GM20431 (cell line): ENCODE results near the gene OR51D1.

ENCODE experiments used
- in situ Hi-C: fragments of 300-500 bp; cut with MseI, MboI; formaldehyde crosslinking; loops from one replicate; pipeline ENCODE4 v1.15.0; 2020; ENCODE audit warnings: low sequenced_read_pairs; ENCODE audit not compliant: unreplicated experiment

OR51D1 gene

DNA sequence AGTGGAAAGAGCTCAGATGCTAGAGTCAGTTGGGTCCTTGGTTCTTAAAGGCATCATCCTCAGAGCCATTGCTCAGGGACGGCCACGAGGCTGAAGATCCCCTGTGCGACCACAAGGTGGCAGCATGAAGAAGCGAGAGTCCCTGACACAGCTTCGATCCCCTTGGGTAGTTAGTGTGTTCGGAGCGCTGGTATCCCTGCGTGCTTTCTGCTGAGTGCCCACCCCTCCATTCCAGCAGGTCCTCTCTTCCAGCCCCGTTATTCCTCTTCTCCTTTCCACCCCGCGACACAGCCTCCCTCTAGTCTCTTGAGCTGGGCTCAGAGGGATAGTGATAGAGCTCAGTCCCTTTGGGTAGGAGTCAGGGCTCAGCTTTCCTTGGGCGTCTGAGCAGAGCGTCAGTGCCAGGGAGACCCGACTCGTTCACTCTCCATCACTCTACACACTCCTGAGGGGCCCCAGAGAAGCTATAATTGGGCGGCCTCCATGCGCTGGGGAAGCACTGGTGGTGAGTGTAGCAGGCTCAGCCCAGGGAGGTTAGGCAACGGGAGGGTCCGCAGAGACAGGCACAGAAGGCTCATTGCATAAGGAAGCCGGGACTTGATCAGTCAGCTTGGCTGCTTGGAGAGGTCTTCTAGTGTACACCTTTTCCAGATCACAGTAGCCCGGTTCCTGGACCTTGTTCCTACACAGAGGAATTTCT lies at the start of gene OR51D1:
Gene OR51D1 (plus strand): TSS at position 516 of the 700 bp plus-strand sequence. CDS start 2,314 bp downstream, outside the sequence.
- in situ Hi-C loops, result loop anchor here (25.0 kb wide), 1 partner anchor 375 kb away; no protein-coding TSS in a partner anchor

GRCh38 chr11:4589017-4589416 lies 48.3 kb upstream of the OR51D1 start:
- in situ Hi-C loops, result no loop called here

DNA sequence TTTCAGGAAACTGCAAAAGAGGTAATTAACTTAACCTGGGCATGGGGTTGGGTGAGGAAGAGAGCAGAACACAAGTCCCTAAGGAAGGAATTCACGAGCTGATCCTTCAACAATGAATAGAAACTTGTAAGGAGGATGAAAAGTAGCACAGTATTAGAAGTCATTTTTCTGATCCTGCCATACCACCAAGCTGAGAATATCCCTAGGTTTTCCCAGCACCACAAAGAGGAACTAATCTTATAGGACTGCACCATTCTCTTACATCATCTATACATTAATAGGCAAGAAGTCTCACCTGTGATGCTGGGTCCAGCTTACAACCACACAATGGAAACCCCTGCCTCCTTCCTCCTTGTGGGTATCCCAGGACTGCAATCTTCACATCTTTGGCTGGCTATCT lies 43.5 kb upstream of the OR51D1 start, which contains the start of gene OR52I1:
Gene OR52I1 (plus strand): TSS at position 301 of the 400 bp plus-strand sequence. CDS start 0 bp downstream, at position 301.
- in situ Hi-C loops, result no loop called here

GRCh38 chr11:4605057-4605456 lies 32.2 kb upstream of the OR51D1 start:
- in situ Hi-C loops, result no loop called here

GRCh38 chr11:4606231-4607015 lies 30.9 kb upstream of the OR51D1 start:
- in situ Hi-C loops, result no loop called here

DNA sequence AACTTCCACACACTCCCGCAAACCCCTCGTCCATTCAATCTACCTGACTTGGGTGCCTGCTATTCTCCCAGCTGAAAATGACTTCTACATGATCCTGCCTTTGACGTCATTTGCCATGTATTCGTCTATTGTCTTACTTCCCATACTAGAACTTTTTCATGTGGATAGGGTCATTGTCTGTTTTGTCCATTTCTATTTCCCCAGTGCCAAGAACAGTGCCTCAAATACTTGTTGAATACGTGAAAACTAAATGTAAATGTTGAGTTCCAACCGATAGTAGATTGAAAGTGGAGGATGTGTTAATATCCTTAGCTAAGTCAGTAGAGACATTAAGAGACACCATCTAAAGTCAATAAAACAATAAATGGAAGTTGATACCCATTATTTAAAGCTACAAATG lies 30.2 kb upstream of the OR51D1 start:
- in situ Hi-C loops, result no loop called here

DNA sequence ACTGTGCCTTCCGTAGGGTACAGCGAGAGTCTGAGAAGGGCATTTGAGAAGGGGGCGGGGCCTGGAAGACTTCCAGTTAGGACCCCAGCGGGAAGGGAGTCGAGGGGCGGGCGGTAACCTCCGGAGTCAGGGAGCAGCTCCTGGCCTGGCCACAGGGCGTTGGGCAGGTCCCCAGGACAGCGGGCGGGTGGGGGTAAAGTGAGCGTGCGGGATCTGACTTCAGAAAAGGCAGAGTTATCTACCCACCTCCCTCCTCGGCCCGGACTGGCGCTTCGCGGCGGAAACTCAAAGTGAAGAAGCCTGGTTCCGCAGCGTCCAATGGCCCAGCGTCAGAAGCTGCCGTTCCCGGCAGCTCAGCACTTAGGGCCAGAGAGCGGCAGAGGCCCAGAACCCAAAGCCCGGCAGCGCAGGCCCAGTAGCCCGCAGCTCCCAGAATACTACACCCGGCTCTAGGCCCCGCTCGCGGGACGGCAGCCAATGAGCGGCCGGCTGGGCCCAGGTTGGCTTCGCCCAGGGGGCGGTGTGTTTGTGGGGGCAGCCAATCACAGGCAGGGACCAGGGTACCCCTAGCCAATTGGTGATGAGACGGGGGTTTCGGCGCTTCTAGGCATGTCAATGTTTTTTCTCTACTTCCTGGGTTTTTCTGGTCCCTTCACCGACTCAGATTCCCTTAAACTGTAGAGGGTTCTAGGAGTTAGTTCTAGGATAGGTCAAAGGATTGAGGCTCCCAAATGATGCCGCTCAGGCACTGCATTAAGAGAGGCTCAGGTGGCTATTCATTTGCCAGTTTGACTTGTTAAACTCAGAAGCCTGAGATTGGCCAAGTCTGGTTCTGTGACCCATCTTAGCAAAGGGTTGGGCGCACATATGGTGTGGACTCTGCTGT lies 29.3 kb upstream of the OR51D1 start, which contains the start of gene TRIM68:
Gene TRIM68 (minus strand): TSS at position 451 of the 886 bp plus-strand sequence. CDS start 2,727 bp downstream, outside the sequence.
- in situ Hi-C loops, result no loop called here

DNA sequence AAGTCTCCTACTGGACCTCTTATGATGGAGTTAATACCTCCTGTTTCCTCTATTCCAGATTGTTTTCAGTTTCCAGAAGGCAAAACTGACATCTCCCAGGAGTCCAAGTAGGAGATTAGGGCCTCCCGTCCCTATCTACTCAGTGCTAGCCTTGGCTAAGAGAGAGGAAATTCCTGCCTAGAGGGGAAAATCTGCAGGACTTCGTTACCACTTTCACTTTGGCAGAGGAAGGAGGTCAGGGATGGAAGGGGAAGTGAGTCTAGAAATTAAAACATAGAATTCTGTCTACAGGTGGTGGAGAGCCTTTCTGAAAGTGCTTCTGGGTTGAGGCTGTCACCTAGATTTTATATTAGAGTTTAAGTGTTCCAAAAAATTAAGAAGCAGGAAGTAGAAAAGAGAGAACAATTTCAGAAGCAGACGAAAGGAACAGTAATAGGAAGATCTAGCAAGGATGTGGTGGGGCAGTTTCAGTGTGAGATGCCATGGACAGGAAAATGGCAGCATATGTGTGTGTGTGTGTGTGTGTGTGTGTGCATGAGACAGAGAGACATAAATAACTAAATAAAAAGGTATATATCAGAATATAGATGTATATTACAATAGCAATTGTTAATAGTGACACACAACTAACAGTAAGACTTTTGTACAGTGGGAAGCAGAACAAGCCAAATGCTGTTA lies 26.9 kb upstream of the OR51D1 start:
- in situ Hi-C loops, result no loop called here

DNA sequence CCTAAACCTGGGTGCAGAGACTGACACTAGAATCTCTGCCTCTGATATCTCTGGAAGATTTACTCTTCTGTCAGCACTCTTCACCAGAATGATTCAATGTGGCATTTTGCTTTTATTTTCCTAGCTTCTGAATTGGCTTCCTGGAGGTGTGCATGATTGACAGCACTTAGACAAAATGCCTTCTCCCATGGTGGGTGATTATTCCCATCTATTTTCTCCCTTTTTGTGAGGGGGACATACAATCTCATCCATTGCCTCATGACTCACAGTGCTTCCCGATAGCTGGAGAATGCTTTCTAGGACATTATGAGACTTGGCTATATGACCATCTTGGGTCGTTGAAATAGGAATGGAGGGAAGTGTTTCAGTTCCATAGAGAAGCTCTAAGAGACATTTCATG lies 25.3 kb upstream of the OR51D1 start:
- in situ Hi-C loops, result no loop called here

DNA sequence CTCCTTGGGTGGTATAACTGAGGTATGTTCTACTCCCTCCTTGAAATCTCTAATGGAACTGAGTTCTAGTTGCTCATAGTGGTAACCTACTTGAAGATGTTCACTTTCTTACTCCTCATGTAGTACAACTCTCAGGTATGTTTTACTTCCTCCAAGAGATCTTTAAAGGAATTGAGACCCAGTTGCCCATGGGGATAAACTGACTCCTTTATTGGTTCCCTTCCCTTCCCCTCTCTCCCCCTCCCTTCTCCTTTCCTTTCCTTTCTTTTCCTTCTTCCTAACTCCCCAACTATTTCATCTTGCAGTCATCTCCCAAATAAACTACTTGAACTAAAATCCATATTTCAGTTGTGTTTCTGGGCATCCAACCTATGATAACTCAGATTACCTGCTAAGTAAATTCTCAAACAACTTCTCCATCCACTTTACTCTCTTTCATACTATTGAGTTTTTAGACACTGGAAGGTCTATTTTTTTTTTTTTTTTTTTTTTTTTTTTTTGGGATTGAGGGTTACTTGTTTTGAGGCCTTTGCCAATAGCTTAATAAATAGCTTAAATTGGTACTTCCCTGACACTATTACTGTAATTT lies 21.3 kb upstream of the OR51D1 start:
- in situ Hi-C loops, result no loop called here

GRCh38 chr11:4619514-4619913 lies 17.8 kb upstream of the OR51D1 start:
- in situ Hi-C loops, result no loop called here

GRCh38 chr11:4626207-4627099 lies 10.8 kb upstream of the OR51D1 start:
- in situ Hi-C loops, result loop anchor here (25.0 kb wide), 1 partner anchor 386 kb away; no protein-coding TSS in a partner anchor

GRCh38 chr11:4636136-4636535 lies 1.1 kb upstream of the OR51D1 start:
- in situ Hi-C loops, result loop anchor here (25.0 kb wide), 1 partner anchor 376 kb away; no protein-coding TSS in a partner anchor

- in situ Hi-C loops, result loop anchor here (25.0 kb wide), 1 partner anchor 375 kb away; no protein-coding TSS in a partner anchor
These were observed 378 bp downstream of the OR51D1 start for GRCh38 chr11:4637662-4638047.

DNA sequence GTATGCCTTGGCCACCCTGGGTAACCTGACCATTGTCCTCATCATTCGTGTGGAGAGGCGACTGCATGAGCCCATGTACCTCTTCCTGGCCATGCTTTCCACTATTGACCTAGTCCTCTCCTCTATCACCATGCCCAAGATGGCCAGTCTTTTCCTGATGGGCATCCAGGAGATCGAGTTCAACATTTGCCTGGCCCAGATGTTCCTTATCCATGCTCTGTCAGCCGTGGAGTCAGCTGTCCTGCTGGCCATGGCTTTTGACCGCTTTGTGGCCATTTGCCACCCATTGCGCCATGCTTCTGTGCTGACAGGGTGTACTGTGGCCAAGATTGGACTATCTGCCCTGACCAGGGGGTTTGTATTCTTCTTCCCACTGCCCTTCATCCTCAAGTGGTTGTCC lies 2.7 kb downstream of the OR51D1 start:
- in situ Hi-C loops, result loop anchor here (25.0 kb wide), 1 partner anchor 372 kb away; no protein-coding TSS in a partner anchor

DNA sequence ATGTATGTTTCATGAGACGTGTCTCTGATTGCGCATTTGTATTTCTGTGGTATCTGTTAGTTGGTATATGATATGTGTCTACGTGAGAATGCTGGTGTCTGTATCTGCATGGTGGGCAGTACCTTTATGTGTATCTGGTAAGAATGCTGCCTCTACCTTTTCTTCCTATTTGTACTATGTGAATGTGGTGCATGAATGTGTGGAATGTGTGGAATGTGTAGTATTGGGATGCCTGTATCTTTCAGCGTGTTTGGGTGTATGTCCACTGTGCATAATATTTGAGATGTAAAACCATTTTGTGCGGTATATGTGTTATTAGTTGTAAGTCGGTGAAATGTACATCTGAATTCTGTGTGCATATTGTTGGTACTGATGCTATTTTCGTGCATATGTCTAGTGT lies 4.2 kb downstream of the OR51D1 start:
- in situ Hi-C loops, result loop anchor here (25.0 kb wide), 1 partner anchor 371 kb away; no protein-coding TSS in a partner anchor

- in situ Hi-C loops, result loop anchor here (25.0 kb wide), 1 partner anchor 370 kb away; no protein-coding TSS in a partner anchor
These were observed 4.8 kb downstream of the OR51D1 start for GRCh38 chr11:4642043-4642442.

- in situ Hi-C loops, result loop anchor here (25.0 kb wide), 1 partner anchor 369 kb away; no protein-coding TSS in a partner anchor
These were observed 5.8 kb downstream of the OR51D1 start for GRCh38 chr11:4643076-4643475.
